Spleen (tissue), 7 donors: Measurements from ENCODE around the gene TBXA2R.

ENCODE experiments used
- POLR2AphosphoS5 ChIP-seq, 3 donors: sonication (generic); formaldehyde crosslinking; IDR thresholded peaks; one replicate each; pipeline ENCODE4 v1.5.1; 2017; ENCODE audit warnings: antibody characterized with exemption in 3 of 3
- TF ChIP-seq, protein P1 (sequence below), 11 experiments: fragments of 200-600 bp in 7 of 11; fragments of 450-650 bp in 4 of 11; sonication (generic) in 4 of 11; IDR thresholded peaks in 8 of 11; conservative IDR thresholded peaks in 3 of 11; 1 replicate in 7 of 11; 2 replicates in 4 of 11; pipeline versions ENCODE4 v1.4.0 to v1.8.0; 2016 to 2021; ENCODE audit warnings: antibody characterized with exemption in 11 of 11, inconsistent platforms in 4 of 11, mild to moderate bottlenecking in 1 of 11
- donor health status: DM: no; HTN: no; CAD: no; lungs with moderate emphysema.
- donor health status: DM: no; HTN: no; CAD: no.
- donor health status: DM: no; HTN: no; CAD: no.

DNA sequence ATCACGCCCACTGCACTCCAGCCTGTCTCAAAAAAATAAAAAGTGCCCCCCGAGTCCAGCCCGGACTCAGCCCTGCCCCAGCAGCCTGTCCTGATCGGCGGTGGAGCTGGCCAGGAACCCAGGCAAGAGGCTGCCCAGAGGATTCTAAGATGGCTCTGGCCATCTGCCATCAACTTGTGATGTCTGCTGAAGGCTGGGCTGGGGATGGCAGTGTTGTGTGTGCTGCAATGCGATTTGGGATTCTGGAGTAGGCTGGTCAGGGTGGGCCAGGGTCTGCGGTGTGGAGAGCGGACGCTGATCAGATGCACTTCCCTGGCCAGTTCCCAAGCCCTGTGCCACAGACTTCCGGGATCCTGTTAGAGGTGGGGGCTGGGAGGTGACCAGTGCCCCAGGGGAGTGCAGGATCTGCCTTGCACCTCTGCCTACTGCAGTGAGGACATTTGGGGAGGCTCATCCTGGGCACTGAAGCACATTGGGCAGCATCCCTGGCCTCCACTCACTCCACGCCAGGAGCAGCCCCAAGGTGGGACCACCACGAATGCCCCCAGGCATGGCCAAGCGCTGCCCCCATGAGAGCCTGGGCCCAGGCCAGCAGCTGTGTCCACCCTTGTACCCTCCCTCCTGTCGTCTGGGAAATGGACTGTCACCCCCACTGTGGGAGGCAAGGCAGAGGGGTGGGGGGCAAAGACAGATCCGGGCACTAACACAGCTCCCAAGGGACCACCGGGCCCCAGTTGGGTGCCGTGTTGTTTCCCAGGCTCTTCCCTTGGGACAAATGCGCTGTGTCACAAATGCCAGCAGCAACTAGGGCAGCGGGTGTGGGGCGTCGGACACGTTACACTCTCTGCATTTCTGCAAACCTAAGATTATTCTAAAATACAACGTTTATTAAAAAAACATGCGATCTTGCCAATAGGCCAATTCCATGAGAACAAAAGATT is 3.4 kb upstream of the TBXA2R start:
- TF ChIP-seq, protein P1, sequence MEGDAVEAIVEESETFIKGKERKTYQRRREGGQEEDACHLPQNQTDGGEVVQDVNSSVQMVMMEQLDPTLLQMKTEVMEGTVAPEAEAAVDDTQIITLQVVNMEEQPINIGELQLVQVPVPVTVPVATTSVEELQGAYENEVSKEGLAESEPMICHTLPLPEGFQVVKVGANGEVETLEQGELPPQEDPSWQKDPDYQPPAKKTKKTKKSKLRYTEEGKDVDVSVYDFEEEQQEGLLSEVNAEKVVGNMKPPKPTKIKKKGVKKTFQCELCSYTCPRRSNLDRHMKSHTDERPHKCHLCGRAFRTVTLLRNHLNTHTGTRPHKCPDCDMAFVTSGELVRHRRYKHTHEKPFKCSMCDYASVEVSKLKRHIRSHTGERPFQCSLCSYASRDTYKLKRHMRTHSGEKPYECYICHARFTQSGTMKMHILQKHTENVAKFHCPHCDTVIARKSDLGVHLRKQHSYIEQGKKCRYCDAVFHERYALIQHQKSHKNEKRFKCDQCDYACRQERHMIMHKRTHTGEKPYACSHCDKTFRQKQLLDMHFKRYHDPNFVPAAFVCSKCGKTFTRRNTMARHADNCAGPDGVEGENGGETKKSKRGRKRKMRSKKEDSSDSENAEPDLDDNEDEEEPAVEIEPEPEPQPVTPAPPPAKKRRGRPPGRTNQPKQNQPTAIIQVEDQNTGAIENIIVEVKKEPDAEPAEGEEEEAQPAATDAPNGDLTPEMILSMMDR (IDR thresholded peaks at IDR 0.05 in 8 of 11, conservative IDR thresholded peaks at IDR 0.05 in 3 of 11): no peak
- TF ChIP-seq POLR2AphosphoS5 (IDR thresholded peaks at IDR 0.05): peak in 1 of 3 donors; percentile 16
